Measurements from ENCODE around the gene PGAP2. TPM values are rescaled to one million over a fixed set of nuclear protein-coding genes. Genes with fewer than 3 reads are reported as not detected.

PGAP2 gene
- total and polyA plus RNA-seq, 9 donors, result 7.7 to 17.6 (median 13.1) TPM

GRCh38 chr11:3796346-3796745 is 12.0 kb upstream of the PGAP2 start:
- Histone ChIP-seq H3K4me3 (peak overlapping the region; percentile 99), H3K27ac (peak overlapping the region; percentile 91 to 93), H3K36me3 (no peaks in the 10 kb centered on the region), H3K27me3 (no peaks in the 10 kb centered on the region), H3K9me3 (no peaks in the 10 kb centered on the region), H3K4me1 (ENCODE audit: insufficient read depth) (peaks cover 5% of the 10 kb centered on the region)
- intact Hi-C loops (cut with DNase I), result loop anchor here in 3 of 4 donors (5.0 to 10.0 kb wide), 3 partner anchors 41 to 48 kb away; partner anchors contain the start of gene RHOG (in 2 of the 3)
- no peak for DNase-seq
- TF ChIP-seq POLR2A (IDR thresholded peaks at IDR 0.05) (no peak), CTCF (IDR thresholded peaks at IDR 0.05) (no peak), EP300 (IDR thresholded peaks at IDR 0.05) (no peak)
- WGBS, 3 donors, result 2 to 11% (median 2%) methylated on average over 14 of the region's 14 CpGs

- intact Hi-C loops (cut with DNase I), result loop anchor here in 3 of 4 donors (5.0 to 10.0 kb wide), 3 partner anchors 40 to 48 kb away; partner anchors contain the start of gene RHOG (in 2 of the 3)
- Histone ChIP-seq H3K9me3 (no peaks in the 10 kb centered on the region), H3K27ac (peak overlapping the region; percentile 91 to 93), H3K36me3 (no peaks in the 10 kb centered on the region), H3K4me3 (peak overlapping the region; percentile 99), H3K4me1 (ENCODE audit: insufficient read depth) (peaks cover 5% of the 10 kb centered on the region), H3K27me3 (no peaks in the 10 kb centered on the region)
- no peak for DNase-seq
- 0 to 1% (median 0%) methylated on average over 24 to 26 of the region's 26 CpGs for WGBS, 3 donors
- no peak for TF ChIP-seq EP300 (IDR thresholded peaks at IDR 0.05)
- no peak for TF ChIP-seq POLR2A (IDR thresholded peaks at IDR 0.05)
- no peak for TF ChIP-seq CTCF (IDR thresholded peaks at IDR 0.05)
Measured at GRCh38 chr11:3796801-3797328, 11.5 kb upstream of the PGAP2 start.

- Histone ChIP-seq H3K27ac (peak within 1 kb of the TSS; percentile 91 to 93), H3K4me1 (ENCODE audit: insufficient read depth) (peaks cover 5% of the 10 kb centered on the region), H3K4me3 (peak within 1 kb of the TSS; percentile 99), H3K27me3 (no peaks in the 10 kb centered on the region), H3K9me3 (no peaks in the 10 kb centered on the region), H3K36me3 (no peaks in the 10 kb centered on the region)
- DNase-seq, result peak; percentile 100
- intact Hi-C loops (cut with DNase I), result loop anchor here in 3 of 4 donors (5.0 to 10.0 kb wide), 3 partner anchors 40 to 47 kb away; partner anchors contain the start of gene RHOG (in 2 of the 3)
- WGBS, 3 donors, result 0% methylated on average over 70 to 86 of the region's 86 CpGs
- TF ChIP-seq EP300 (IDR thresholded peaks at IDR 0.05) (peak; percentile 77), CTCF (IDR thresholded peaks at IDR 0.05) (peak in 2 of 3 donors; percentile 41 to 57), POLR2A (IDR thresholded peaks at IDR 0.05) (peak; percentile 100)
Measured at GRCh38 chr11:3797329-3798090, 10.8 kb upstream of the PGAP2 start, which contains the start of gene NUP98. NUP98 (minus strand) TSS chr11:3797554; CDS start chr11:3782117, 15,437 bp downstream.

GRCh38 chr11:3799143-3799542 is 9.2 kb upstream of the PGAP2 start:
- WGBS, 3 donors, result 94 to 97% (median 95%) methylated on average over 9 of the region's 9 CpGs
- no peaks in the 10 kb centered on the region for H3K27me3 ChIP-seq
- peaks cover 5% of the 10 kb centered on the region for H3K4me1 ChIP-seq (ENCODE audit: insufficient read depth)
- DNase-seq, result no peak
- no peak overlapping the region for H3K4me3 ChIP-seq
- no peak for TF ChIP-seq EP300 (IDR thresholded peaks at IDR 0.05)
- H3K9me3 ChIP-seq, result no peaks in the 10 kb centered on the region
- no peaks in the 10 kb centered on the region for H3K36me3 ChIP-seq
- no peak overlapping the region for H3K27ac ChIP-seq
- intact Hi-C loops (cut with DNase I), result loop anchor here in 3 of 4 donors (5.0 to 10.0 kb wide), 3 partner anchors 38 to 46 kb away; partner anchors contain the start of gene RHOG (in 2 of the 3)

All from ovary (tissue), 9 donors.